BJ (cell line): ENCODE data around the gene BSG. TPM values are rescaled to one million over a fixed set of nuclear protein-coding genes. Genes with fewer than 3 reads are reported as not detected.

Experiments
- CTCF ChIA-PET: fragments of 350-600 bp; formaldehyde crosslinking; extraction: SDS; loops from one replicate; lab custom pipeline; 2021; ENCODE audit warnings: antibody characterized with exemption, inconsistent platforms; lab: Yijun Ruan, JAX
- POLR2A ChIA-PET: fragments of 300-600 bp; sonication (Branson Sonifier 250); formaldehyde crosslinking; extraction: SDS; loops from one replicate; lab custom pipeline; 2021; ENCODE audit warnings: antibody characterized with exemption; lab: Charles Lee
- DNase-seq: peaks from one replicate; pipeline ENCODE4 v3.0.0-alpha.2; 2011; ENCODE audit warnings: low read depth
- H3K27me3 ChIP-seq: 2 replicates; pipeline ENCODE4 v1.6.0; 2011; ENCODE audit warnings: low read length; ENCODE audit not compliant: control insufficient read depth, insufficient read depth
- H3K36me3 ChIP-seq: 2 replicates; pipeline ENCODE4 v1.5.1; 2011; ENCODE audit warnings: low read length; ENCODE audit not compliant: control insufficient read depth, insufficient read depth
- H3K4me3 ChIP-seq: 2 replicates; pipeline ENCODE4 v1.5.1; 2011; ENCODE audit warnings: low read depth, mild to moderate bottlenecking, control low read depth, low read length
- CTCF ChIP-seq: IDR thresholded peaks from 2 replicates; pipeline ENCODE4 v1.5.1; 2011; ENCODE audit warnings: low read depth, mild to moderate bottlenecking, control low read depth, inconsistent platforms, low read length, moderate library complexity; ENCODE audit not compliant: insufficient read depth
- polyA plus RNA-seq: library from polyadenylated mRNA; depleted of rRNA; stranded (reverse); fragments of >200 nt; gene quantifications from 2 replicates; pipeline ENCODE4 v1.2.3, GENCODE V29; 2011

The BSG gene
- polyA plus RNA-seq, 1 experiment: 1,176 TPM

DNA sequence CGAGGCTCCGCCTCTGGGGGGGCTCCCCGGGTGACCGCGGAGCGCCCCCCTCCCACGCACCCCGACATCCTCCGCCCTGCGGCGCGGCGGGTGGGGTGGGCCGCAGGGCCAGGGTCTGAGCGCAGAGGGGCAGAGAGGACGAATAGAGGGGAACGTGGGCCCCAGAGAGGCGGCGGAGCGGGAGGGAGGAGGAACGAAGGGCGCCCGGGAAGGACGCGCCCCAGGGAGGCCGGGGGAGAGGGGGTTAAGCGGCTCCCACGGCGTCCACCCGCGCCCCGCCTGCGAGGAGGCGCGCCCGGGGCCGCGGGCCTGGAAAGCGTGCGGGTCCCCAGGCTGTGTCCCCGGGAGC lies 18.3 kb downstream of the BSG start:
- Histone ChIP-seq H3K36me3 (no peaks in the 10 kb centered on the region), H3K4me3 (no peak overlapping the region), H3K27me3 (no peaks in the 10 kb centered on the region; the same call in 1 of the 2 replicates)
- no peak for TF ChIP-seq CTCF
- POLR2A ChIA-PET: no interaction called here
- no peak for DNase-seq
- CTCF ChIA-PET: no interaction called here

GRCh38 chr19:591099-591958 lies 18.9 kb downstream of the BSG start:
- CTCF ChIA-PET: interaction anchor here (0.7 to 1.0 kb wide), 2 partner anchors 33 to 143 kb away, joined by 3 read pairs; no protein-coding TSS in a partner anchor
- no peak for TF ChIP-seq CTCF
- no peak overlapping the region for H3K4me3 ChIP-seq
- no peaks in the 10 kb centered on the region for H3K36me3 ChIP-seq
- H3K27me3 ChIP-seq: no peaks in the 10 kb centered on the region; the same call in 1 of the 2 replicates
- no peak for DNase-seq
- POLR2A ChIA-PET: no interaction called here

- Histone ChIP-seq H3K4me3 (no peak overlapping the region), H3K27me3 (no peaks in the 10 kb centered on the region; the same call in none of the 2 replicates), H3K36me3 (no peaks in the 10 kb centered on the region)
- ChIA-PET CTCF (interaction anchor here (0.7 to 1.0 kb wide), 2 partner anchors 32 to 142 kb away, joined by 3 read pairs; no protein-coding TSS in a partner anchor), POLR2A (no interaction called here)
- no peak for TF ChIP-seq CTCF
- DNase-seq: no peak
Measured at GRCh38 chr19:592101-592500, 19.7 kb downstream of the BSG start.

DNA sequence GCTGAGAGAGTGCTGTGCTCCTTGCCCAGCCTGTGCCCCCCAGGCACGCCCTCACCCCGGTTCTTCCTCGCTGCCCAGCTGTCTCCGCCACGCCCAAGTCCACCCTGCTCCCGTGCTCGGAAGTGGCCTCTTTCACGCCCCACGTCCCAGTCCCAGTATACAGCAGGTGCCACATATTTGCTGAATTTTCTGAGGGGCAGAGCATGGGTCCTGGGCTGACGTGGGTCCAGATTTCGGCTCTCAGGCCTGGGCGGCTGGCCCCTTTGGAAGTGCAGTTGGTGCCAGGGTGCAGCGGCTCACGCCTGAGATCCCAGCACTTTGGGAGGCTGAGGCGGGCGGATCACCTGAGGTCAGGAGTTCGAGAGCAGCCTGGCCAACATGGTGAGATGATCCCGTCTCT lies 20.7 kb downstream of the BSG start:
- Histone ChIP-seq H3K27me3 (no peaks in the 10 kb centered on the region; the same call in none of the 2 replicates), H3K4me3 (no peak overlapping the region), H3K36me3 (no peaks in the 10 kb centered on the region)
- no peak for TF ChIP-seq CTCF
- POLR2A ChIA-PET: no interaction called here
- no peak for DNase-seq
- CTCF ChIA-PET: no interaction called here

GRCh38 chr19:593505-593904 lies 21.1 kb downstream of the BSG start:
- no peaks in the 10 kb centered on the region for H3K36me3 ChIP-seq
- ChIA-PET CTCF (no interaction called here), POLR2A (no interaction called here)
- TF ChIP-seq CTCF: no peak
- H3K4me3 ChIP-seq: no peak overlapping the region
- H3K27me3 ChIP-seq: no peaks in the 10 kb centered on the region; the same call in none of the 2 replicates
- no peak for DNase-seq
